ENCODE measurements around the gene DNAH9.

DNA sequence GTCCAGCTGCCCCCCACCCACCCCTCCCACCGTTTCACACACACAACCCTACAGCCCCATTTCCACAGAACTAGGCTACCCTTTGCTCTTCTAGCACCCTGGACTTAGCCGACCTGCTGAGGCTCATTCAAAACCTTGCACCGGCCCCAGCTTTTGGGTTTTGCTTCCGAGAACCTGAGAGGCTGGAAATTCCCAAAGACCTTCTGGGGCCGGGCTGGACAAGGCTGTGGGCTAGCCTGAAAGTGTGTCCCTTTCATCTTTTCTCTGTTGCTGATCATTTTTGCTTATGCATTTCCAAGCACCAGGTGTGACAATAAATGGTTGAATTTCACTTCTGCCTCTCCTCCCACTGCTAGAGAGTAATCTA is 139.0 kb downstream of the DNAH9 start:
- TF ChIP-seq, protein P1, sequence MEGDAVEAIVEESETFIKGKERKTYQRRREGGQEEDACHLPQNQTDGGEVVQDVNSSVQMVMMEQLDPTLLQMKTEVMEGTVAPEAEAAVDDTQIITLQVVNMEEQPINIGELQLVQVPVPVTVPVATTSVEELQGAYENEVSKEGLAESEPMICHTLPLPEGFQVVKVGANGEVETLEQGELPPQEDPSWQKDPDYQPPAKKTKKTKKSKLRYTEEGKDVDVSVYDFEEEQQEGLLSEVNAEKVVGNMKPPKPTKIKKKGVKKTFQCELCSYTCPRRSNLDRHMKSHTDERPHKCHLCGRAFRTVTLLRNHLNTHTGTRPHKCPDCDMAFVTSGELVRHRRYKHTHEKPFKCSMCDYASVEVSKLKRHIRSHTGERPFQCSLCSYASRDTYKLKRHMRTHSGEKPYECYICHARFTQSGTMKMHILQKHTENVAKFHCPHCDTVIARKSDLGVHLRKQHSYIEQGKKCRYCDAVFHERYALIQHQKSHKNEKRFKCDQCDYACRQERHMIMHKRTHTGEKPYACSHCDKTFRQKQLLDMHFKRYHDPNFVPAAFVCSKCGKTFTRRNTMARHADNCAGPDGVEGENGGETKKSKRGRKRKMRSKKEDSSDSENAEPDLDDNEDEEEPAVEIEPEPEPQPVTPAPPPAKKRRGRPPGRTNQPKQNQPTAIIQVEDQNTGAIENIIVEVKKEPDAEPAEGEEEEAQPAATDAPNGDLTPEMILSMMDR (IDR thresholded peaks at IDR 0.05) = no peak
- TF ChIP-seq POLR2A (IDR thresholded peaks at IDR 0.05) = no peak
